Measurements from ENCODE around the gene ZZZ3.
"Not testable (repeated sequence)": the region's sequence is repeated elsewhere in the genome, so short reads cannot be mapped to it uniquely, and the experiment has no call there.

ZZZ3 gene

GRCh38 chr1:77680173-77680572, 2.3 kb downstream of the ZZZ3 start:
- H3K4me3 Mint-ChIP-seq = no peak overlapping the region
- peaks cover 7% of the 10 kb centered on the region for H3K36me3 Mint-ChIP-seq
- no peak for DNase-seq
- no peaks in the 10 kb centered on the region for H3K9me3 Mint-ChIP-seq
- CTCF ChIA-PET = no interaction called here
- no peaks in the 10 kb centered on the region for H3K27me3 Mint-ChIP-seq
- H3K4me1 Mint-ChIP-seq = peaks cover 39% of the 10 kb centered on the region
- H3K27ac Mint-ChIP-seq = no peak overlapping the region

- no peak for DNase-seq
- Mint-ChIP-seq H3K9me3 (no peaks in the 10 kb centered on the region), H3K27me3 (no peaks in the 10 kb centered on the region), H3K4me1 (peaks cover 29% of the 10 kb centered on the region), H3K4me3 (no peak overlapping the region), H3K36me3 (peaks cover 9% of the 10 kb centered on the region), H3K27ac (no peak overlapping the region)
- CTCF ChIA-PET = no interaction called here
These were observed 3.5 kb downstream of the ZZZ3 start for GRCh38 chr1:77678660-77679610.

DNA sequence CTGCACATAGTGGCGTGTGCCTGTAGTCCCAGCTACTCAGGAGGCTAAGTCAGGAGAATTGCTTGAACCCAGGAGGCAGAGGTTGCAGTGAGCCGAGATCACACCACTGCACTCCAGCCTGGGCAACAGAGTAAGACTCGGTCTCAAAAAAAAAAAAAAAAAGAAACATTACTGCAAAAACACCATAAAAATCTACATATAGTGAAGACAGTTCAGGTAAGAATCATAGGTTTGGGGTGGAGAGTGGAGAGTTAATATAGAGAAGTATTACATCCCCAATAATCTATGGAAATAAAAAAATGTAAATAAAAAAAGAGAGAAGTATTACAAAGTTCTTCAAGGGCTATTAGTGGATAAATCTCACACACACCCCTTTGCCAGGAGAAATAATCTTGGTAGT, 7.7 kb downstream of the ZZZ3 start:
- H3K9me3 Mint-ChIP-seq, H3K27me3 Mint-ChIP-seq, H3K4me3 Mint-ChIP-seq, DNase-seq, H3K27ac Mint-ChIP-seq, CTCF ChIA-PET, H3K36me3 Mint-ChIP-seq: not testable (repeated sequence)
- H3K4me1 Mint-ChIP-seq = peaks cover 28% of the 10 kb centered on the region

GRCh38 chr1:77673716-77674355, 8.6 kb downstream of the ZZZ3 start:
- DNase-seq = no peak
- CTCF ChIA-PET = no interaction called here
- Mint-ChIP-seq H3K4me1 (peaks cover 27% of the 10 kb centered on the region), H3K9me3 (no peaks in the 10 kb centered on the region), H3K4me3 (no peak overlapping the region), H3K27me3 (no peaks in the 10 kb centered on the region), H3K27ac (no peak overlapping the region), H3K36me3 (peaks cover 6% of the 10 kb centered on the region)

- Mint-ChIP-seq H3K9me3 (no peaks in the 10 kb centered on the region), H3K4me1 (peaks cover 25% of the 10 kb centered on the region), H3K36me3 (peaks cover 6% of the 10 kb centered on the region), H3K27me3 (no peaks in the 10 kb centered on the region), H3K27ac (no peak overlapping the region), H3K4me3 (no peak overlapping the region)
- CTCF ChIA-PET = no interaction called here
- no peak for DNase-seq
These were observed 9.4 kb downstream of the ZZZ3 start for GRCh38 chr1:77673030-77673429.

GRCh38 chr1:77672374-77672773, 10.1 kb downstream of the ZZZ3 start:
- Mint-ChIP-seq H3K27ac (no peak overlapping the region), H3K4me3 (no peak overlapping the region), H3K4me1 (peaks cover 26% of the 10 kb centered on the region), H3K27me3 (no peaks in the 10 kb centered on the region), H3K36me3 (peaks cover 6% of the 10 kb centered on the region), H3K9me3 (no peaks in the 10 kb centered on the region)
- CTCF ChIA-PET = no interaction called here
- DNase-seq = no peak

GRCh38 chr1:77671836-77672235, 10.6 kb downstream of the ZZZ3 start:
- H3K4me1 Mint-ChIP-seq = peaks cover 27% of the 10 kb centered on the region

DNA sequence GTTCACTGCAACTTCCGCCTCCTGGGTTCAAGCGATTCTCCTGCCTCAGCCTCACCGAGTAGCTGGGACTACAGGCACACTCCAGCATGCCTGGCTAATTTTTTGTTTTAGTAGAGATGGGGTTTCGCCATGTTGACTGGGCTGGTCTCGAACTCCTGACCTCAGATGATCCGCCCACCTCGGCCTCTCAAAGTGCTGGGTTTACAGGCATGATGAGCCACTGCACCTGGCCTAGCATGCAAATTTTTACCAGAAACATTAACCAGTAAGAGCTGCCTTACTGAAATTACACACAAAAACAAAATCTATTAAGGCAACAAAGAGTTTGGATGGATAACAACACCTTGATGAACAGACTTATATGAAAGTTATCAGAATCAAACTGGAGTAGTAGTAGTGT, 12.1 kb downstream of the ZZZ3 start:
- H3K9me3 Mint-ChIP-seq = no peaks in the 10 kb centered on the region
- H3K4me3 Mint-ChIP-seq = no peak overlapping the region
- no peak for DNase-seq
- peaks cover 2% of the 10 kb centered on the region for H3K36me3 Mint-ChIP-seq
- CTCF ChIA-PET = no interaction called here
- H3K4me1 Mint-ChIP-seq = peaks cover 27% of the 10 kb centered on the region
- H3K27me3 Mint-ChIP-seq = no peaks in the 10 kb centered on the region
- H3K27ac Mint-ChIP-seq = no peak overlapping the region

More at GRCh38 chr1:77671836-77672235, 10.6 kb downstream of the ZZZ3 start:
- peaks cover 6% of the 10 kb centered on the region for H3K36me3 Mint-ChIP-seq
- no peaks in the 10 kb centered on the region for H3K9me3 Mint-ChIP-seq
- DNase-seq = no peak
- CTCF ChIA-PET = no interaction called here
- no peak overlapping the region for H3K27ac Mint-ChIP-seq
- no peak overlapping the region for H3K4me3 Mint-ChIP-seq
- no peaks in the 10 kb centered on the region for H3K27me3 Mint-ChIP-seq

GRCh38 chr1:77668924-77669449, 13.5 kb downstream of the ZZZ3 start:
- CTCF ChIA-PET = interaction anchor here (1.2 kb wide), 1 partner anchor 14 kb away, joined by 3 read pairs; the partner anchor contains the start of gene ZZZ3
- no peaks in the 10 kb centered on the region for H3K27me3 Mint-ChIP-seq
- DNase-seq = no peak
- peaks cover 29% of the 10 kb centered on the region for H3K4me1 Mint-ChIP-seq
- no peak overlapping the region for H3K27ac Mint-ChIP-seq
- H3K36me3 Mint-ChIP-seq = peaks cover 3% of the 10 kb centered on the region
- no peak overlapping the region for H3K4me3 Mint-ChIP-seq
- no peaks in the 10 kb centered on the region for H3K9me3 Mint-ChIP-seq

- Mint-ChIP-seq H3K36me3 (peaks cover 7% of the 10 kb centered on the region), H3K4me3 (no peak overlapping the region), H3K27ac (no peak overlapping the region), H3K27me3 (no peaks in the 10 kb centered on the region), H3K9me3 (no peaks in the 10 kb centered on the region), H3K4me1 (peaks cover 13% of the 10 kb centered on the region)
- CTCF ChIA-PET = interaction anchor here (0.8 kb wide), 1 partner anchor 16 kb away, joined by 4 read pairs; no protein-coding TSS in a partner anchor
- no peak for DNase-seq
These were observed 17.4 kb downstream of the ZZZ3 start for GRCh38 chr1:77664939-77665516.

- no peaks in the 10 kb centered on the region for H3K9me3 Mint-ChIP-seq
- H3K27ac Mint-ChIP-seq = no peak overlapping the region
- peaks cover 7% of the 10 kb centered on the region for H3K4me1 Mint-ChIP-seq
- CTCF ChIA-PET = no interaction called here
- DNase-seq = no peak
- H3K4me3 Mint-ChIP-seq = no peak overlapping the region
- no peaks in the 10 kb centered on the region for H3K27me3 Mint-ChIP-seq
- H3K36me3 Mint-ChIP-seq = peaks cover 7% of the 10 kb centered on the region
These were observed 20.8 kb downstream of the ZZZ3 start for GRCh38 chr1:77661696-77662095.

DNA sequence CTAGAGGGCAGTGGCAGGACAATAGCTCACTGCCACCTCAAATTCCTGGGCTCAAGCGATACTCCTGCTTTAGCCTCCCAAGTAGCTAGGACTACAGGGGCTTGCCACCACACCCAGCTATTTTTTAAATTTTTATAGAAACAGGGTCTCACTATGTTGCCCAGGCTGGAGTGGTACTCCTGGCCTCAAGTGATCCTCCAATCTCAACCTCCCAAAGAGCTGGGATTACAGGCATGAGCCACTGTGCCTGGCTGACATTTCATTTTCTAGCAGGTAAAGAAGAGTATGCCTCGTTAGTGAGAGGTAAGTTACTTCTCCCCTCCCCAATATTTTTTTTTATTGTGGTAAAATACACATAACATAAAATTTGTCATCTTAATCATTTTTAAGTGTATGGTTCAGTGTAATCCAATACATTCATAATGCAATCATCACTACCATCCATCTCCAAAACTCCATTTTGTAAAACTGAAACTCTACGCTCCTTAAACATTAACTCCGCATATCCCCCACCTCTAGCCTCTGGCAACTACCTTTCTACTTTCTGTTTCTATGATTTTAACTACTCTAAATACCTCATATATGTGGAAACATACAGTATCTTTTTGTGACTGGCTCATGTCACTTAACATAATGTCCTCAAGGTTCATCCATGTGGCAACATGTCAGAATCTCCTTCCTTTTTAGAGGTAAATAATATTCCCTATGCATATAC, 22.4 kb downstream of the ZZZ3 start:
- no peaks in the 10 kb centered on the region for H3K9me3 Mint-ChIP-seq
- no peak for DNase-seq
- no peak overlapping the region for H3K27ac Mint-ChIP-seq
- H3K36me3 Mint-ChIP-seq = peaks cover 13% of the 10 kb centered on the region
- no peaks in the 10 kb centered on the region for H3K27me3 Mint-ChIP-seq
- peaks cover 6% of the 10 kb centered on the region for H3K4me1 Mint-ChIP-seq
- H3K4me3 Mint-ChIP-seq = no peak overlapping the region
- CTCF ChIA-PET = no interaction called here

- no peak overlapping the region for H3K27ac Mint-ChIP-seq
- no peaks in the 10 kb centered on the region for H3K9me3 Mint-ChIP-seq
- H3K4me1 Mint-ChIP-seq = peaks cover 4% of the 10 kb centered on the region
- DNase-seq = no peak
- peaks cover 10% of the 10 kb centered on the region for H3K36me3 Mint-ChIP-seq
- no peak overlapping the region for H3K4me3 Mint-ChIP-seq
- no peaks in the 10 kb centered on the region for H3K27me3 Mint-ChIP-seq
- CTCF ChIA-PET = no interaction called here
These were observed 24.2 kb downstream of the ZZZ3 start for GRCh38 chr1:77658271-77658670.

GRCh38 chr1:77655431-77655974, 27.0 kb downstream of the ZZZ3 start:
- DNase-seq = no peak
- Mint-ChIP-seq H3K4me3 (no peak overlapping the region), H3K9me3 (peaks cover 8% of the 10 kb centered on the region), H3K36me3 (peaks cover 30% of the 10 kb centered on the region), H3K27me3 (no peaks in the 10 kb centered on the region), H3K27ac (no peak overlapping the region), H3K4me1 (peaks cover 2% of the 10 kb centered on the region)
- CTCF ChIA-PET = no interaction called here
